Gastroesophageal sphincter (tissue), 3 donors: ENCODE measurements around the gene ADIG.

Experiments
- EP300 ChIP-seq: sonication (generic); formaldehyde crosslinking; IDR thresholded peaks from one replicate; pipeline ENCODE4 v1.6.1; 2017; ENCODE audit warnings: antibody characterized with exemption, mild to moderate bottlenecking
- TF ChIP-seq, protein P1 (sequence below), 4 experiments: fragments of 200-600 bp in 2 of 4; fragments of 450-650 bp in 2 of 4; sonication (generic) in 1 of 4; IDR thresholded peaks; one replicate each; pipeline ENCODE4 v1.5.1; 2017 to 2019; ENCODE audit warnings: antibody characterized with exemption in 4 of 4, mild to moderate bottlenecking in 2 of 4, moderate library complexity in 2 of 4

GRCh38 chr20:38564680-38565079 is 16.3 kb upstream of the ADIG start:
- TF ChIP-seq, protein P1, sequence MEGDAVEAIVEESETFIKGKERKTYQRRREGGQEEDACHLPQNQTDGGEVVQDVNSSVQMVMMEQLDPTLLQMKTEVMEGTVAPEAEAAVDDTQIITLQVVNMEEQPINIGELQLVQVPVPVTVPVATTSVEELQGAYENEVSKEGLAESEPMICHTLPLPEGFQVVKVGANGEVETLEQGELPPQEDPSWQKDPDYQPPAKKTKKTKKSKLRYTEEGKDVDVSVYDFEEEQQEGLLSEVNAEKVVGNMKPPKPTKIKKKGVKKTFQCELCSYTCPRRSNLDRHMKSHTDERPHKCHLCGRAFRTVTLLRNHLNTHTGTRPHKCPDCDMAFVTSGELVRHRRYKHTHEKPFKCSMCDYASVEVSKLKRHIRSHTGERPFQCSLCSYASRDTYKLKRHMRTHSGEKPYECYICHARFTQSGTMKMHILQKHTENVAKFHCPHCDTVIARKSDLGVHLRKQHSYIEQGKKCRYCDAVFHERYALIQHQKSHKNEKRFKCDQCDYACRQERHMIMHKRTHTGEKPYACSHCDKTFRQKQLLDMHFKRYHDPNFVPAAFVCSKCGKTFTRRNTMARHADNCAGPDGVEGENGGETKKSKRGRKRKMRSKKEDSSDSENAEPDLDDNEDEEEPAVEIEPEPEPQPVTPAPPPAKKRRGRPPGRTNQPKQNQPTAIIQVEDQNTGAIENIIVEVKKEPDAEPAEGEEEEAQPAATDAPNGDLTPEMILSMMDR (IDR thresholded peaks at IDR 0.05): no peak
- TF ChIP-seq EP300: no peak
